Activated T-helper 2 cell treated with anti-CD3 and anti-CD28 coated beads, Interferon-gamma antibody, Interleukin-2, Interleukin-4, amounts not matched to agents 10 μg/mL and 5 μg/mL and 100 μg/mL, durations not matched to agents 14 hours and 24 hours and 36 hours (primary cell): ENCODE data around the gene GAR1. TPM values are rescaled to one million over a fixed set of nuclear protein-coding genes. Genes with fewer than 3 reads are reported as not detected.
"Not testable (repeated sequence)": the region's sequence is repeated elsewhere in the genome, so short reads cannot be mapped to it uniquely, and the experiment has no call there.

Experiments
- DNase-seq: peaks from one replicate; pipeline ENCODE4 v3.0.0; 2021; ENCODE audit warnings: low spot score
- H3K27ac Mint-ChIP-seq: one replicate; pipeline ENCODE4 v1.8.0; 2021; ENCODE audit warnings: mixed read lengths
- H3K27me3 Mint-ChIP-seq: one replicate; pipeline ENCODE4 v1.8.0; 2021; ENCODE audit warnings: low read depth, mixed read lengths
- H3K36me3 Mint-ChIP-seq: one replicate; pipeline ENCODE4 v1.8.0; 2021; ENCODE audit warnings: low read depth, mixed read lengths
- H3K4me1 Mint-ChIP-seq: one replicate; pipeline ENCODE4 v1.8.0; 2021; ENCODE audit warnings: low read depth, mixed read lengths
- H3K4me3 Mint-ChIP-seq: one replicate; pipeline ENCODE4 v1.8.0; 2021; ENCODE audit warnings: low read depth, mild to moderate bottlenecking, moderate library complexity, mixed read lengths
- H3K9me3 Mint-ChIP-seq: one replicate; pipeline ENCODE4 v1.8.0; 2021; ENCODE audit warnings: mixed read lengths
- intact Hi-C: fragments of 100-400 bp; cut with micrococcal nuclease; formaldehyde crosslinking; loops from one replicate; pipeline ENCODE4 v1.15.1; 2023
- total RNA-seq: library from RNA; stranded (reverse); gene quantifications from 2 replicates; pipeline ENCODE4 v1.2.3, GENCODE V29; 2022

The GAR1 gene
- total RNA-seq, 1 donor from 2014 or later = 44.8 TPM

GRCh38 chr4:109859426-109860300 is 44.1 kb downstream of the GAR1 start:
- DNase-seq, H3K4me1 Mint-ChIP-seq, H3K27me3 Mint-ChIP-seq, H3K27ac Mint-ChIP-seq, intact Hi-C loops, H3K4me3 Mint-ChIP-seq, H3K36me3 Mint-ChIP-seq: not testable (repeated sequence)
- H3K9me3 Mint-ChIP-seq = peaks cover 19% of the 10 kb centered on the region

DNA sequence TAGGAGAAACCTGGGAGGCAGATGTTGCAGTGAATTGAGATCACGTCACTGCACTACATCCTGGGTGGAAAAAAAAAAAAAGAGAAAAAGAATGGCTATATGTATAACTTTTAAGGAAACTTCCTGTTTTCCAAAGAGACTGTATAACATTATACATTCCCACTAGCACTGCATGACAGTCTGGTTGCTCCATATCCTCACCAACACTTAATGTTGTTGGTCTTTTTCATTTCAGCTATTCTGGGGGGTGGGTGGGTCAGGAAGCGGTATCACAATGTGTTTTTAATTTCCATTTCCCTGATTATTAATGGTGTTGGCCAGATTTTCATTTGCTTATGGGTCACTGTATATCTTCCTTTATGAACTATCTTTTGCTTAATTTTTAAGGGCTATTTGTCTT is 45.7 kb downstream of the GAR1 start:
- intact Hi-C loops = no loop called here
- peaks cover 19% of the 10 kb centered on the region for H3K9me3 Mint-ChIP-seq
- no peaks in the 10 kb centered on the region for H3K4me1 Mint-ChIP-seq
- no peak for DNase-seq
- no peaks in the 10 kb centered on the region for H3K27me3 Mint-ChIP-seq
- no peak overlapping the region for H3K27ac Mint-ChIP-seq
- no peak overlapping the region for H3K4me3 Mint-ChIP-seq
- no peaks in the 10 kb centered on the region for H3K36me3 Mint-ChIP-seq

DNA sequence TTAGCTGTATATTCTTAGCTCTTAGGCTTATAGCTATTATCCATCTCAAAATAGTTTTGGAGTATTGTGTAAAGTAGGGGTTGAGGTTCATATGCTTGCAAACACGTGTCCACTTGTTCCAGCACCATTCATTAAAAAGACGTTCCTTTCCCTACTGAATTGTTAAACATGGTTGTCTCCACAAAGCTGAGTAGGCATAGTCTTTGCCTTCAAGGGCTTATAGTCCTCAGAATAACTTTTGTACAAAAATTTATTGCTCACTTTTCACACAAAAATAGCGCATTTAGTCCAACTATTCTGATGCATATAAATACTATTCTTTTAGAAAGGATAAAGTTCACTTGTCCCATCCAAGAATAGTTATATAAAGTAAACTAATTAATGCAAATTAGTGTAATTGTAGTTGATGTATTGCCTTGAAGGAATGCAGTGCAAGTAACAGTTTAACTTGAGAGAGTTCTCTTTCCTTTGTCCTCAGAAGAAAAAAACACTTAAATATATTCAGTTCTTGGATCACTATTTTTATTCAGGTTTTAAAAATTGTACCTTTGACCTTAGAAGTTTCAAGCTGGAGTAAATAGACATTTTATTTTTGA is 46.5 kb downstream of the GAR1 start:
- no peak for DNase-seq
- H3K27ac Mint-ChIP-seq = no peak overlapping the region

GRCh38 chr4:109864134-109864533 is 48.6 kb downstream of the GAR1 start:
- no peaks in the 10 kb centered on the region for H3K36me3 Mint-ChIP-seq

More for the DNA sequence above, 46.5 kb downstream of the GAR1 start:
- Mint-ChIP-seq H3K27me3 (no peaks in the 10 kb centered on the region), H3K9me3 (peaks cover 19% of the 10 kb centered on the region), H3K4me1 (no peaks in the 10 kb centered on the region), H3K36me3 (no peaks in the 10 kb centered on the region), H3K4me3 (no peak overlapping the region)
- intact Hi-C loops = no loop called here

DNA sequence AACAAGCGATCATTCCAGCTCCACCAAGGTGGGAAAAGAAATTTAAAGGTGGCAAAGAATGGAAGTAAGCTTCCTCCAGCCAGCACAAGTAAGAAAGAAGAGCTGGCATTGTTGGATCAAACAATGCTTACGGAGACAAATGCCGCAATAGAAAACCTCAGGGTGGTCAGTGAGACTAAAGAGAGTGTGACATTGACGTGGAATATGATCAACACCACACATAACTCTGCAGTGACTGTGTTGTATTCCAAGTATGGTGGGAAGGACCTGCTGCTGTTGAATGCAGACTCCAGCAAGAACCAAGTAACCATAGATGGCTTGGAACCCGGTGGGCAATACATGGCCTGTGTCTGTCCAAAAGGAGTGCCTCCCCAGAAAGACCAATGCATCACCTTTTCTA is 54.5 kb downstream of the GAR1 start:
- no peak overlapping the region for H3K4me3 Mint-ChIP-seq
- no peaks in the 10 kb centered on the region for H3K9me3 Mint-ChIP-seq
- no peaks in the 10 kb centered on the region for H3K4me1 Mint-ChIP-seq
- intact Hi-C loops = no loop called here
- H3K27ac Mint-ChIP-seq = no peak overlapping the region
- no peaks in the 10 kb centered on the region for H3K36me3 Mint-ChIP-seq
- no peak for DNase-seq
- no peaks in the 10 kb centered on the region for H3K27me3 Mint-ChIP-seq

More at GRCh38 chr4:109864134-109864533, 48.6 kb downstream of the GAR1 start:
- no peak overlapping the region for H3K4me3 Mint-ChIP-seq
- no peak for DNase-seq
- no peak overlapping the region for H3K27ac Mint-ChIP-seq
- no peaks in the 10 kb centered on the region for H3K4me1 Mint-ChIP-seq
- H3K9me3 Mint-ChIP-seq = peaks cover 14% of the 10 kb centered on the region
- intact Hi-C loops = no loop called here
- no peaks in the 10 kb centered on the region for H3K27me3 Mint-ChIP-seq

DNA sequence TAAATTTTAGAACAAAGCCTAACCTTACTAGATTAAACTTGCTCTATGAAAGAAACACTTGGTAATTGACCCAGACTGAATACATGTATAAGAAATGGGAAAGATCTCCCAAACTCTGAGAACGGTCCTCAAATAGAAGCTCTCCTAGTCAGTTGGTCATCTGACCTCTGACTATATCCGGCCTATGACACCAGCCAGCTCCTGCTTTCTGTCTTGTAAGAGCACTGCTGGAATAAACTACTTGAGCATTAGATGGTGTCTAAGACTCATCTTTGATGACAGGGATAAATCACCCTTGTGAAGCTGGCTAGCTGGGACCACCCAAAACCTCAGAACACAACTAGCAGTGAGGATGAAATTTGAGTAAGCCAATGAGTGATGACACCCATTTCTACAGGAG is 56.5 kb downstream of the GAR1 start:
- no peak for DNase-seq
- intact Hi-C loops = no loop called here
- Mint-ChIP-seq H3K36me3 (no peaks in the 10 kb centered on the region), H3K27me3 (no peaks in the 10 kb centered on the region), H3K4me1 (no peaks in the 10 kb centered on the region), H3K9me3 (no peaks in the 10 kb centered on the region), H3K27ac (no peak overlapping the region), H3K4me3 (no peak overlapping the region)

- no peak for DNase-seq
- H3K36me3 Mint-ChIP-seq = no peaks in the 10 kb centered on the region
- H3K4me1 Mint-ChIP-seq = no peaks in the 10 kb centered on the region
- peaks cover 2% of the 10 kb centered on the region for H3K27me3 Mint-ChIP-seq
- H3K9me3 Mint-ChIP-seq = no peaks in the 10 kb centered on the region
- H3K4me3 Mint-ChIP-seq = no peak overlapping the region
- no peak overlapping the region for H3K27ac Mint-ChIP-seq
- intact Hi-C loops = no loop called here
These were observed 57.5 kb downstream of the GAR1 start for GRCh38 chr4:109872950-109873656.

DNA sequence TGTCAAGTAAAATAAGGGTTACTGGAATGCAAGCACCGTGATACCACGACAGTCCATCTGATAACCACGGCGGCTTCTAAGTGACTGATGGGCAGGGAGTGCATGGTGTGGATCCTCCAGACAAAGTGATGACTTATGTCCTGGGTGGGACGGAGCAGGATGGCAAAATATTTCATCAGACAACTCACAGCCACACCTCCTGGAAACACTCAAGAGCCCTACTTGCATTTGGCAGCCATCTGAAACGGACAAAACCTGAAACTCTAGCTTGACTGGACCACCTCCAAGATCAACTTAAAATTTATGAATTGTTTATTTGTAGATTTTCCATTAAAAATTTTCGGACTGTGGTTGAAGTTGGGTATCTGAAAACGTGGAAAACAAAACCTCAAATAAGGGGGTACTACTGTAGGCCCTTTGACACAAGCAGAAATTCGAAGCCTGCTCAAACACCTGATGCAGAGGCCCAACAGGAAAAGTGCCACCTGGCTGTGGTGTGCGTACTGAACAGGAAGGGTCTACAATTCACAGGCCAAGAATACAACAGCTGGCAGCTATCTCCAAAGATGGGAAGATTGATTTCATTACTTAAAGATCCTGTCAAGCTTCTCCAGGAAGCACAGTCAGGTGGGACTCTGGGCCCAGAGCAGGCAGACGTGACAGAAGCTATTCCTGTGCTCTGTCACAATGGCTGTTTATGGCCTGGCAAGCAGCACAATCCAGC is 58.4 kb downstream of the GAR1 start:
- intact Hi-C loops = no loop called here
- no peaks in the 10 kb centered on the region for H3K9me3 Mint-ChIP-seq
- H3K4me1 Mint-ChIP-seq = no peaks in the 10 kb centered on the region
- peaks cover 2% of the 10 kb centered on the region for H3K27me3 Mint-ChIP-seq
- DNase-seq = no peak
- no peak overlapping the region for H3K27ac Mint-ChIP-seq
- no peak overlapping the region for H3K4me3 Mint-ChIP-seq
- H3K36me3 Mint-ChIP-seq = no peaks in the 10 kb centered on the region

Other genes with a start within 250 kb of the GAR1 start
- gene CASP6, start 112.3 kb upstream of the GAR1 start, total RNA-seq = 26.7 and 31.8 TPM in 2 replicates
- gene PLA2G12A, start 85.7 kb upstream of the GAR1 start, total RNA-seq = 7.9 and 10.4 TPM in 2 replicates
- 0.21 and 0.62 TPM in 2 replicates for gene CFI, start 13.8 kb upstream of the GAR1 start, total RNA-seq
- 0.16 TPM in 1 of 2 replicates, not detected in the other for gene RRH, start 12.2 kb downstream of the GAR1 start, total RNA-seq
- gene LRIT3, start 32.3 kb downstream of the GAR1 start, total RNA-seq = 0.05 and 0.07 TPM in 2 replicates
- gene EGF, start 97.1 kb downstream of the GAR1 start, total RNA-seq = not detected in 2 replicates